Measurements from ENCODE around the gene JPH2. TPM values are rescaled to one million over a fixed set of nuclear protein-coding genes. Genes with fewer than 3 reads are reported as not detected.
A peak's percentile ranks its signal among the peaks of the same experiment; 100 is the strongest.

JPH2 gene
- total and polyA plus RNA-seq, 2 of the 4 experiments (the other 2 are of a cell fraction) = 0.44 to 0.54 TPM

DNA sequence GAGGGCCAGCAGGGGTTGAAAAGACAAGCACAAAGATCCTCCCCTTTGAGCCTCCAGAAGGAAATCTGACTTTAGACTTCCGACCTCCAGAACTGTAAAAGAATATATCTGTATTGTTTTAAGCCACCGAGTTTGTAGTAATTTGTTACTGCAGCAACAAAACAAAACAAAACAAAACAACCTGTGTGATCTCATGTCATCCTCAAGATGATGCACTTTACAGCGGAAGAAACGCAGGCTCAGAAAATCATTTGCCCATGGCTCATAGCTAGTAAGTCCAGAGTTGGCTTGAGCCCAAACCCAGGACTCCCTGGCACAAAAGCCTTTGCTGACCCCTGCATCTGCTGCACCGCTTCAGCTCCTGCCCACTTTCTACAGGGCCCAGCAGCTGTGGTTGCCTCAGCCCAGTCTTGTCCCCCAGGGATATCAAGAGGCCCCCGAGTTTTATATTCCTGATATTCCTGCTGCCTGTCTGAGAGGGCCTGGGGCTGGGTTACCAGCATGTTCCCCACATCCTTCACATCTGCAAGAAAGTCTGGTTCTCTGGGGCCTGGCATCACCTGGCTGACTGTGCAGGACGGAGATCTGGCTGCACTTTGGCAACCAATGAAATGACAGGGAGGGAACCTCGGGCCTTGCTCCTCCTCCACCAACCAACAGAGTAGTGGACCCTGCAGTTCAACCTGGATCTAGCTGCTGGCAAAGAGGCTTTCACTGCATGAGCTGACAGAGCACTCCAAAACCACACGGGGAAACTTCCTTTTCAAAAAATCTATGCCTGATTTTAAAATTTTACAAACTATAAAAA, 56.9 kb downstream of the JPH2 start:
- H4K5ac ChIP-seq (ENCODE audit: low read depth, low read length) = no peak overlapping the region
- BruUV-seq (replicated peaks) = no TSS peak
- H3K27ac ChIP-seq (ENCODE audit: insufficient read depth, low read length) = no peak overlapping the region
- in situ Hi-C loops (cut with MboI; ENCODE audit: low sequenced_read_pairs) (no loop called here), intact Hi-C loops (cut with micrococcal nuclease) (no loop called here), dilution Hi-C loops (cut with HindIII; ENCODE audit: low sequenced_read_pairs, unreplicated experiment) (no loop called here)
- H3K9ac ChIP-seq (ENCODE audit: low read depth, low read length) = no peak overlapping the region
- CTCF ChIA-PET = interaction anchor here (1.0 to 1.7 kb wide), 2 partner anchors 14 to 60 kb away, joined by 3 to 5 read pairs; no protein-coding TSS in a partner anchor
- no peaks in the 10 kb centered on the region for H3K36me3 ChIP-seq (ENCODE audit: control insufficient read depth, insufficient read depth, low read length)
- no peak overlapping the region for H3K18ac ChIP-seq (ENCODE audit: low read depth, low read length)
- no peak overlapping the region for H2AK5ac ChIP-seq (ENCODE audit: low read depth, low read length)
- no peak overlapping the region for H2BK20ac ChIP-seq (ENCODE audit: low read depth, low read length)
- H2AFZ ChIP-seq (replicated peaks; ENCODE audit: low read length, poor library complexity) = no peak overlapping the region
- ATAC-seq (ENCODE audit: low read depth) (no peak), DNase-seq (peak; percentile 9)
- H3K4ac ChIP-seq (ENCODE audit: low read depth, low read length) = no peak overlapping the region
- H4K8ac ChIP-seq (ENCODE audit: low read depth in 2 of 2, low read length in 2 of 2) = no peak overlapping the region
- peaks cover 1% of the 10 kb centered on the region; the same call in 1 of the 2 replicates for H3K9me1 ChIP-seq (ENCODE audit: insufficient read depth, low read length)
- H2BK120ac ChIP-seq (ENCODE audit: low read depth, low read length) = no peak overlapping the region
- no peak overlapping the region for H2AK9ac ChIP-seq (replicated peaks; ENCODE audit: low read depth, low read length, poor library complexity)
- H3K79me1 ChIP-seq (ENCODE audit: low read depth in 1 of 2, low read length in 2 of 2) = no peaks in the 10 kb centered on the region
- POLR2A ChIA-PET (ENCODE audit: unreplicated experiment) = no interaction called here
- peaks cover 1% of the 10 kb centered on the region; the same call in 1 of the 2 replicates for H3K4me1 ChIP-seq (ENCODE audit: control insufficient read depth, insufficient read depth, low read length)
- no peaks in the 10 kb centered on the region; the same call in 1 of the 2 replicates for H4K20me1 ChIP-seq (ENCODE audit: insufficient read depth, low read length)
- no peaks in the 10 kb centered on the region; the same call in none of the 2 replicates for H3K27me3 ChIP-seq (ENCODE audit: control insufficient read depth, insufficient read depth, low read length)
- H3K4me3 ChIP-seq (ENCODE audit: insufficient read depth, low read depth, low read length) = no peak overlapping the region
- no peak overlapping the region for H2BK5ac ChIP-seq (ENCODE audit: low read depth, low read length, poor library complexity, severe bottlenecking)
- no peak overlapping the region for H4K91ac ChIP-seq (ENCODE audit: insufficient read depth, low read depth, low read length)
- 39% methylated on average over 3 of the region's 9 CpGs; no CpG with 5 or more reads in 1 of the 2 experiments for WGBS, 2 experiments (ENCODE audit: extremely low coverage in 2 of 2, insufficient read length in 1 of 2)
- H2BK15ac ChIP-seq (ENCODE audit: low read depth, low read length) = no peak overlapping the region
- no peak overlapping the region for H3K56ac ChIP-seq (ENCODE audit: extremely low read depth, insufficient read depth, low read length)
- 0 out of 2 replicates have a peak, but pooled peaks cover 2% of the 10 kb centered on the region for H3K9me3 ChIP-seq (ENCODE audit: control insufficient read depth, insufficient read depth, low read length)
- no peak overlapping the region for H3K23ac ChIP-seq (ENCODE audit: low read depth, low read length)
- no peak overlapping the region for H3K14ac ChIP-seq (replicated peaks; ENCODE audit: low read depth, low read length)
- TF ChIP-seq CTCF (conservative IDR thresholded peaks at IDR 0.05; ENCODE audit: low read depth, low read length) (no peak), MAFK (IDR thresholded peaks at IDR 0.05; ENCODE audit: low read depth, low read length) (no peak), POLR2A (IDR thresholded peaks at IDR 0.05; ENCODE audit: low read depth, low read length) (no peak), BHLHE40 (IDR thresholded peaks at IDR 0.05; ENCODE audit: low read depth, low read length) (no peak), RAD21 (IDR thresholded peaks at IDR 0.05; ENCODE audit: low read length) (no peak), ELK1 (IDR thresholded peaks at IDR 0.05; ENCODE audit: borderline replicate concordance, low read depth, low read length) (no peak), RFX5 (IDR thresholded peaks at IDR 0.05; ENCODE audit: low read depth, low read length) (no peak), SMC3 (IDR thresholded peaks at IDR 0.05; ENCODE audit: low read depth, low read length) (no peak), RCOR1 (IDR thresholded peaks at IDR 0.05; ENCODE audit: insufficient replicate concordance, low read length) (no peak), NFE2L2 (IDR thresholded peaks at IDR 0.05; ENCODE audit: low read depth, low read length) (no peak), MXI1 (IDR thresholded peaks at IDR 0.05; ENCODE audit: borderline replicate concordance, low read depth, low read length) (no peak), FOS (IDR thresholded peaks at IDR 0.05; ENCODE audit: low read depth, low read length) (no peak)
- H3K4me2 ChIP-seq (ENCODE audit: low read depth, low read length) = no peak overlapping the region
